Activated T-cell treated with anti-CD3 and anti-CD28 coated beads, Interleukin-2, amount 50 U/mL, for 72 hours (primary cell): ENCODE measurements around the gene FCAMR. TPM values are rescaled to one million over a fixed set of nuclear protein-coding genes. Genes with fewer than 3 reads are reported as not detected.

Source experiments
- ATAC-seq, 2 donors: fragments of 150-1000 bp; cut with Tn5 transposase; replicated peaks in 1 of 2; 2 replicates each; pipeline ENCODE4 v1.10.0; 2021; ENCODE audit warnings: moderate library complexity in 2 of 2, mild to moderate bottlenecking in 1 of 2
- DNase-seq, 2 donors: peaks; one replicate each; pipeline ENCODE4 v3.0.0; 2021 to 2022; ENCODE audit warnings: mixed read lengths in 1 of 2
- H3K27ac Mint-ChIP-seq: one replicate; pipeline ENCODE4 v1.8.0; 2022; ENCODE audit warnings: mild to moderate bottlenecking, moderate library complexity, mixed read lengths
- H3K27me3 Mint-ChIP-seq: one replicate; pipeline ENCODE4 v1.8.0; 2022; ENCODE audit warnings: low read depth, mixed read lengths
- H3K36me3 Mint-ChIP-seq, 2 donors: one replicate each; pipeline ENCODE4 v1.8.0; 2022; ENCODE audit warnings: mixed read lengths in 2 of 2, mild to moderate bottlenecking in 1 of 2; ENCODE audit not compliant: insufficient read depth in 2 of 2
- H3K4me1 Mint-ChIP-seq: one replicate; pipeline ENCODE4 v1.8.0; 2022; ENCODE audit warnings: low read depth, mixed read lengths
- H3K4me3 Mint-ChIP-seq, 2 donors: one replicate each; pipeline ENCODE4 v1.8.0; 2022; ENCODE audit warnings: mild to moderate bottlenecking in 2 of 2, mixed read lengths in 2 of 2, moderate library complexity in 2 of 2
- H3K9me3 Mint-ChIP-seq, 2 donors: one replicate each; pipeline ENCODE4 v1.8.0; 2022; ENCODE audit warnings: mixed read lengths in 2 of 2
- total RNA-seq, 2 donors: library from RNA; stranded (reverse); gene quantifications; one replicate each; pipeline ENCODE4 v1.2.3, GENCODE V29; 2022

FCAMR gene
- total RNA-seq, 2 donors from 2014 or later, result not detected

GRCh38 chr1:206915030-206915735 is 55.1 kb downstream of the FCAMR start:
- H3K9me3 Mint-ChIP-seq, result no peaks in the 10 kb centered on the region
- H3K27ac Mint-ChIP-seq, result peak overlapping the region; percentile 88
- ATAC-seq, result no peak
- H3K36me3 Mint-ChIP-seq, result peaks cover 5 to 11% of the 10 kb centered on the region in 2 donors
- no peak for DNase-seq
- H3K4me1 Mint-ChIP-seq, result peaks cover 96% of the 10 kb centered on the region
- no peaks in the 10 kb centered on the region for H3K27me3 Mint-ChIP-seq
- peak overlapping the region in 1 of 2 donors; percentile 76 for H3K4me3 Mint-ChIP-seq

DNA sequence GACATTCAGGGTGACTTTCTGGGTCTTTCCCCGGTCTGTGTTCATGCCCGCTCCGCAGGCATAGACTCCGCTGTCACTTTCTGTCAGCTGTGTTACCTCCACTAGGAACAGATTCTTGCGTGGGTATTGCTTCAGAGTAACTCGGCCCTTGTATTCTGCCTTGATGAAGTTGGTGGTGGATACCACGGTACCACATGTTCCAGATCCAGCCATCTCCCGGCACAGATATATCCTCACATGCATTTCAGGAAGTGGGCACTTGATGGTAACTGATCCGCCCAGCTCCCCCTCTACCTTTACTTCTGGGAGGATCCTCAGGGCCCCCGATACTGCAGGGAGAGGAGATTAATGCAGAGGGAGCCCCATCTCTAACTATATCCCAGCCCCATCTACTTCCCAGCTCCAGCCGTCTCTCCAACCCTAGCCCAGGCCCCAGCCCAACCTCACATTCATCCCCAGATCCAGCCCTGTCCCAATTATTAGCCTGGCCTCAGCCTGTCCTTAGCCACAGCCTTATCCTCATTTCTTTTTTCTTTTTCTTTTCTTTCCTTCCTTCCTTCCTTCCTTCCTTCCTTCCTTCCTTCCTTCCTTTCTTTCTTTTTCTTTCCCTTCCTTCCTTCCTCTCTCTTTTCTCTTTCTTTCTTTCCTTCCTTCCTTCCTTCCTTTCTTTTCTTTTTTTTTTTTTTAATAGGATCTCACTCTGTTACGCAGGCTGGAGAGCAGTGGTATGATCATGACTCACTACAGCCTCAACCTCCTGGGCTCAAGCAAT is 56.3 kb downstream of the FCAMR start:
- ATAC-seq (no peak), DNase-seq (no peak)
- Mint-ChIP-seq H3K27me3 (no peaks in the 10 kb centered on the region), H3K9me3 (no peaks in the 10 kb centered on the region), H3K27ac (peak overlapping the region; percentile 24), H3K36me3 (peaks cover 5 to 8% of the 10 kb centered on the region in 2 donors), H3K4me3 (no peak overlapping the region), H3K4me1 (peaks cover 87% of the 10 kb centered on the region)

GRCh38 chr1:206912445-206913095 is 57.7 kb downstream of the FCAMR start:
- ATAC-seq (peak; percentile 45 to 46), DNase-seq (peak; percentile 69 to 70)
- H3K4me1 Mint-ChIP-seq, result peaks cover 83% of the 10 kb centered on the region
- H3K27ac Mint-ChIP-seq, result no peak overlapping the region
- H3K27me3 Mint-ChIP-seq, result no peaks in the 10 kb centered on the region
- H3K9me3 Mint-ChIP-seq, result no peaks in the 10 kb centered on the region
- no peak overlapping the region for H3K4me3 Mint-ChIP-seq
- H3K36me3 Mint-ChIP-seq, result peaks cover 3 to 9% of the 10 kb centered on the region in 2 donors

DNA sequence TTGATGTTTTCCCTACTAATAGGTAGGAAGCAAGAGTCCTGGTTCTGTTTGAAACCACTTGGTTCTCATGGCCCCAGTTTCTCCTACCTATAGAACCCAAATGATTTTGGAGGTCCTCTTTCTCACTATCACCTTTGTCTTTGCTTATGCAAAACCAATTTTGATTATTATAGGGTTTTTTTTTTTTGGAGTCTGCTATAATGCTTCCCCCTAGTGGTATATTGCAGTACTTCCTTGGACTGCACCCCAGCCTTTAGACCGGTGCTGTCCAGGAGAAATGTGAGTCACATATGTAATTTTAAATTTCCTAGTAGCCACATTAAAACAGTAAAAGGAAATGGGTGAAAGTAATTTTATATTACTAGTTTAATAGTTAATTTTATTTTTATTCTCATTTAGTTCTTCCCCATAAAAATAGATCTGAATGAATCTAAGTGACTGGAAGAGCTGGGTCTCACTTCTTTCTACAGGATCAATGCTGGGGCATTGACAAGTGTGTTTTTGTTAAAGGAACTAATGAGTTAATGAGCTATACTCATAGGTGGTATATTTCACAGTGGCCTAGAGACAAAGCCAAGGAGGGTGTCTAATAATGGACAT is 59.1 kb downstream of the FCAMR start:
- peak; percentile 38 to 44 for DNase-seq
- Mint-ChIP-seq H3K27ac (no peak overlapping the region), H3K27me3 (no peaks in the 10 kb centered on the region), H3K9me3 (no peaks in the 10 kb centered on the region), H3K36me3 (peaks cover 3 to 9% of the 10 kb centered on the region in 2 donors), H3K4me3 (peak overlapping the region in 1 of 2 donors; percentile 52), H3K4me1 (peaks cover 83% of the 10 kb centered on the region)
- peak; percentile 38 for ATAC-seq

- H3K9me3 Mint-ChIP-seq, result no peaks in the 10 kb centered on the region
- H3K36me3 Mint-ChIP-seq, result peaks cover 6 to 13% of the 10 kb centered on the region in 2 donors
- no peaks in the 10 kb centered on the region for H3K27me3 Mint-ChIP-seq
- H3K27ac Mint-ChIP-seq, result no peak overlapping the region
- H3K4me1 Mint-ChIP-seq, result peaks cover 83% of the 10 kb centered on the region
- ATAC-seq (no peak), DNase-seq (no peak)
- H3K4me3 Mint-ChIP-seq, result peak overlapping the region; percentile 50 to 62
Observed at GRCh38 chr1:206909883-206910318, 60.4 kb downstream of the FCAMR start.

GRCh38 chr1:206909161-206909882 is 60.9 kb downstream of the FCAMR start:
- Mint-ChIP-seq H3K27ac (peak overlapping the region; percentile 29), H3K4me3 (peak overlapping the region; percentile 59 to 71), H3K4me1 (peaks cover 83% of the 10 kb centered on the region), H3K36me3 (peaks cover 12 to 18% of the 10 kb centered on the region in 2 donors), H3K27me3 (no peaks in the 10 kb centered on the region), H3K9me3 (peaks cover 0 to 3% of the 10 kb centered on the region in 2 donors)
- DNase-seq (peak; percentile 39 to 62), ATAC-seq (peak; percentile 38 to 42)

DNA sequence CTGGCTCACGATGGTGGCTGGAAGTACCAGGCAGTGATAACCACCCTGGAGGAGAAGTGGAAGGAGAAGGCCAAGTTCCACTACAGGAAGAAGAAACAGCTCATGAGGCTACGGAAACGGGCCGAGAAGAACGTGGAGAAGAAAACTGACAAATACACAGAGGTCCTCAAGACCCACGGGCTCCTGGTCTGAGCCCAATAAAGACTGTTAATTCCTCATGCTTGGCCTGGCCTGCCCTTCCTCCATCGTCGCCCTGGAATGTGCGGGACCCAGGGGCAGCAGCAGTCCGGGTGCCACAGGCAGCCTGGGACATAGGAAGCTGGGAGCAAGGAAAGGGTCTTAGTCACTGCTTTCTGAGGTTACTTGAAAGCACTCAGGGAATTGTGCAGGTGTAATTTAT is 62.2 kb downstream of the FCAMR start:
- H3K36me3 Mint-ChIP-seq, result peaks cover 12 to 25% of the 10 kb centered on the region in 2 donors
- H3K9me3 Mint-ChIP-seq, result peaks cover 0 to 3% of the 10 kb centered on the region in 2 donors
- peak overlapping the region; percentile 1 to 21 for H3K4me3 Mint-ChIP-seq
- no peak overlapping the region for H3K27ac Mint-ChIP-seq
- no peak for DNase-seq
- H3K27me3 Mint-ChIP-seq, result no peaks in the 10 kb centered on the region
- H3K4me1 Mint-ChIP-seq, result peaks cover 83% of the 10 kb centered on the region
- no peak for ATAC-seq

Other genes with a start within 250 kb of the FCAMR start
- not detected for gene IL19, start 199.7 kb downstream of the FCAMR start, total RNA-seq
- gene IL10, start 198.0 kb downstream of the FCAMR start, total RNA-seq, result 1 to 10 TPM in 1 of 2 donors, under 1 TPM in 1; 0.77 to 2.3 TPM
- under 1 TPM in 1 of 2 donors, not detected in 1; 0.28 TPM for gene IL20, start 104.8 kb downstream of the FCAMR start, total RNA-seq
- 1 to 10 TPM; 3.9 to 5.2 TPM for gene IL24, start 73.0 kb downstream of the FCAMR start, total RNA-seq
- gene FCMR, start 48.5 kb downstream of the FCAMR start, total RNA-seq, result 10 to 100 TPM; 47.3 to 50.3 TPM
- under 1 TPM in 1 of 2 donors, not detected in 1; 0.12 TPM for gene PIGR, start 24.0 kb downstream of the FCAMR start, total RNA-seq
- under 1 TPM; 0.12 to 0.21 TPM for gene C1orf116, start 62.3 kb upstream of the FCAMR start, total RNA-seq
- 10 to 100 TPM; 12.6 to 13.2 TPM for gene YOD1, start 80.7 kb upstream of the FCAMR start, total RNA-seq
- gene PFKFB2, start 82.8 kb upstream of the FCAMR start, total RNA-seq, result 1 to 10 TPM; 4.6 to 6.9 TPM
- 1 to 10 TPM; 2.6 to 7.4 TPM for gene C4BPB, start 118.4 kb upstream of the FCAMR start, total RNA-seq
- not detected for gene C4BPA, start 133.8 kb upstream of the FCAMR start, total RNA-seq